Measurements from ENCODE around the gene REEP1.
"Not testable (repeated sequence)": the region's sequence is repeated elsewhere in the genome, so short reads cannot be mapped to it uniquely, and the experiment has no call there.

Gene REEP1

GRCh38 chr2:86345783-86346370 lies 8.5 kb upstream of the REEP1 start:
- DNase-seq (ENCODE audit: low read depth in 2 of 2), result not testable (repeated sequence)

GRCh38 chr2:86344404-86344803 lies 7.0 kb upstream of the REEP1 start:
- DNase-seq (ENCODE audit: low read depth in 2 of 2), result no peak

- DNase-seq (ENCODE audit: low read depth in 2 of 2), result no peak
These were observed 5.1 kb upstream of the REEP1 start for GRCh38 chr2:86342488-86342887.

GRCh38 chr2:86341470-86341869 lies 4.0 kb upstream of the REEP1 start:
- no peak for DNase-seq (ENCODE audit: low read depth in 2 of 2)

GRCh38 chr2:86338778-86339295 lies 1.4 kb upstream of the REEP1 start:
- no peak for DNase-seq (ENCODE audit: low read depth in 2 of 2)

GRCh38 chr2:86336675-86337243 lies 667 bp downstream of the REEP1 start:
- no peak for DNase-seq (ENCODE audit: low read depth in 2 of 2)

GRCh38 chr2:86335865-86336674 lies 1.4 kb downstream of the REEP1 start:
- no peak for DNase-seq (ENCODE audit: low read depth in 2 of 2)

GRCh38 chr2:86333378-86333777 lies 4.0 kb downstream of the REEP1 start:
- no peak for DNase-seq (ENCODE audit: low read depth in 2 of 2)

- no peak for DNase-seq (ENCODE audit: low read depth in 2 of 2)
These were observed 4.8 kb downstream of the REEP1 start for GRCh38 chr2:86332654-86333053.

- DNase-seq (ENCODE audit: low read depth in 2 of 2), result no peak
These were observed 6.0 kb downstream of the REEP1 start for GRCh38 chr2:86331384-86331783.

- no peak for DNase-seq (ENCODE audit: low read depth in 2 of 2)
These were observed 7.4 kb downstream of the REEP1 start for GRCh38 chr2:86330001-86330400.

- DNase-seq (ENCODE audit: low read depth in 2 of 2), result no peak
These were observed 14.0 kb downstream of the REEP1 start for GRCh38 chr2:86323273-86324021.

- no peak for DNase-seq (ENCODE audit: low read depth in 2 of 2)
These were observed 17.5 kb downstream of the REEP1 start for GRCh38 chr2:86319700-86320580.

- DNase-seq (ENCODE audit: low read depth in 2 of 2), result no peak
These were observed 22.3 kb downstream of the REEP1 start for GRCh38 chr2:86315084-86315483.

GRCh38 chr2:86314125-86314524 lies 23.3 kb downstream of the REEP1 start:
- no peak for DNase-seq (ENCODE audit: low read depth in 2 of 2)

- DNase-seq (ENCODE audit: low read depth in 2 of 2), result no peak
These were observed 24.1 kb downstream of the REEP1 start for GRCh38 chr2:86313341-86313740.

GRCh38 chr2:86311879-86312278 lies 25.5 kb downstream of the REEP1 start:
- no peak for DNase-seq (ENCODE audit: low read depth in 2 of 2)

- no peak for DNase-seq (ENCODE audit: low read depth in 2 of 2)
These were observed 27.5 kb downstream of the REEP1 start for GRCh38 chr2:86309966-86310365.

GRCh38 chr2:86308984-86309695 lies 28.3 kb downstream of the REEP1 start:
- DNase-seq (ENCODE audit: low read depth in 2 of 2), result no peak

- DNase-seq (ENCODE audit: low read depth in 2 of 2), result no peak
These were observed 29.1 kb downstream of the REEP1 start for GRCh38 chr2:86308356-86308755.

- DNase-seq (ENCODE audit: low read depth in 2 of 2), result no peak
These were observed 30.0 kb downstream of the REEP1 start for GRCh38 chr2:86307431-86307830.

Measured in activated CD4-positive, alpha-beta T cell treated with anti-CD3 and anti-CD28 coated beads for 24 hours (primary cell).